Testis (tissue), 2 donors: Measurements from ENCODE around the gene FUT9.

ENCODE experiments used
- POLR2A ChIP-seq: fragments of 450-650 bp; IDR thresholded peaks from one replicate; pipeline ENCODE4 v1.6.1; 2017; ENCODE audit warnings: antibody characterized with exemption, mild to moderate bottlenecking, moderate library complexity
- TF ChIP-seq, protein P1 (sequence below), 3 experiments: fragments of 450-650 bp in 2 of 3; fragments of 200-600 bp in 1 of 3; sonication (generic) in 1 of 3; IDR thresholded peaks; one replicate each; pipeline ENCODE4 v1.5.1; 2016 to 2019; ENCODE audit warnings: antibody characterized with exemption in 3 of 3, mild to moderate bottlenecking in 2 of 3, moderate library complexity in 1 of 3

- TF ChIP-seq, protein P1, sequence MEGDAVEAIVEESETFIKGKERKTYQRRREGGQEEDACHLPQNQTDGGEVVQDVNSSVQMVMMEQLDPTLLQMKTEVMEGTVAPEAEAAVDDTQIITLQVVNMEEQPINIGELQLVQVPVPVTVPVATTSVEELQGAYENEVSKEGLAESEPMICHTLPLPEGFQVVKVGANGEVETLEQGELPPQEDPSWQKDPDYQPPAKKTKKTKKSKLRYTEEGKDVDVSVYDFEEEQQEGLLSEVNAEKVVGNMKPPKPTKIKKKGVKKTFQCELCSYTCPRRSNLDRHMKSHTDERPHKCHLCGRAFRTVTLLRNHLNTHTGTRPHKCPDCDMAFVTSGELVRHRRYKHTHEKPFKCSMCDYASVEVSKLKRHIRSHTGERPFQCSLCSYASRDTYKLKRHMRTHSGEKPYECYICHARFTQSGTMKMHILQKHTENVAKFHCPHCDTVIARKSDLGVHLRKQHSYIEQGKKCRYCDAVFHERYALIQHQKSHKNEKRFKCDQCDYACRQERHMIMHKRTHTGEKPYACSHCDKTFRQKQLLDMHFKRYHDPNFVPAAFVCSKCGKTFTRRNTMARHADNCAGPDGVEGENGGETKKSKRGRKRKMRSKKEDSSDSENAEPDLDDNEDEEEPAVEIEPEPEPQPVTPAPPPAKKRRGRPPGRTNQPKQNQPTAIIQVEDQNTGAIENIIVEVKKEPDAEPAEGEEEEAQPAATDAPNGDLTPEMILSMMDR (IDR thresholded peaks at IDR 0.05), result no peak
- no peak for TF ChIP-seq POLR2A
These were observed 196.3 kb downstream of the FUT9 start for GRCh38 chr6:96212066-96212465.
